NCI-H524 (cell line): ENCODE data around the gene TUBB2B.
"Not testable (repeated sequence)": the region's sequence is repeated elsewhere in the genome, so short reads cannot be mapped to it uniquely, and the experiment has no call there.

Source experiments
- DNase-seq, 2 experiments: peaks; one replicate each; lab custom pipeline; 2025; lab: John Stamatoyannopoulos, UW

TUBB2B gene

GRCh38 chr6:3186974-3187382 is 40.5 kb downstream of the TUBB2B start:
- no peak for DNase-seq

GRCh38 chr6:3183066-3183465 is 44.4 kb downstream of the TUBB2B start:
- DNase-seq: no peak

- no peak for DNase-seq
Measured at GRCh38 chr6:3181105-3181504, 46.3 kb downstream of the TUBB2B start.

- not testable (repeated sequence) for DNase-seq
Measured at GRCh38 chr6:3179945-3180344, 47.5 kb downstream of the TUBB2B start.

- DNase-seq: not testable (repeated sequence)
Measured at GRCh38 chr6:3178666-3179065, 48.8 kb downstream of the TUBB2B start.

- DNase-seq: no peak
Measured at GRCh38 chr6:3176562-3177355, 50.7 kb downstream of the TUBB2B start.

- DNase-seq: no peak
Measured at GRCh38 chr6:3175715-3176402, 51.6 kb downstream of the TUBB2B start.
